SK-N-SH (cell line): Measurements from ENCODE around the gene LDAF1. TPM values are rescaled to one million over a fixed set of nuclear protein-coding genes. Genes with fewer than 3 reads are reported as not detected.

Source experiments
- CTCF ChIA-PET: fragments of 300-600, 350-600 bp; formaldehyde crosslinking; extraction: SDS; loops from one replicate; lab custom pipeline; 2021; lab: Yijun Ruan, JAX
- POLR2A ChIA-PET: fragments of 350-600 bp; sonication (Branson Sonifier 250); formaldehyde crosslinking; extraction: SDS; loops from one replicate; lab custom pipeline; 2020; ENCODE audit warnings: antibody characterized with exemption, inconsistent platforms; lab: Yijun Ruan, JAX
- DNase-seq: peaks from one replicate; pipeline ENCODE4 v3.0.0; 2012
- H2AFZ ChIP-seq: fragments of 200-600 bp; sonication (generic); 2 replicates; pipeline ENCODE4 v1.8.1; 2016; ENCODE audit warnings: antibody characterized with exemption, mild to moderate bottlenecking, low read depth
- H3F3A ChIP-seq: fragments of 200-600 bp; sonication (generic); replicated peaks from 2 replicates; pipeline ENCODE3; 2016; ENCODE audit warnings: antibody characterized with exemption, mild to moderate bottlenecking; ENCODE audit not compliant: insufficient read depth
- H3K27ac ChIP-seq, 2 experiments: fragments of 200-500 bp in 1 of 2; fragments of 200-600 bp in 1 of 2; sonication (Bioruptor generic) in 1 of 2; sonication (generic), shearing (Covaris generic) in 1 of 2; 2 replicates each; pipeline versions ENCODE4 v1.5.1 to v1.6.1; 2014 to 2016; ENCODE audit warnings: low read depth in 2 of 2, inconsistent platforms in 1 of 2, low read length in 1 of 2, mild to moderate bottlenecking in 1 of 2, mixed read lengths in 1 of 2
- H3K27me3 ChIP-seq: fragments of 200-600 bp; sonication (generic), shearing (Covaris generic); 2 replicates; pipeline ENCODE4 v1.6.1; 2016; ENCODE audit warnings: mixed run types; ENCODE audit not compliant: insufficient read depth
- H3K36me3 ChIP-seq, 2 experiments: fragments of 200-500 bp in 1 of 2; fragments of 200-600 bp in 1 of 2; sonication (Bioruptor generic) in 1 of 2; sonication (generic) in 1 of 2; replicated peaks in 1 of 2; 2 replicates each; pipeline versions ENCODE3 to v1.5.1; 2014 to 2016; ENCODE audit warnings: low read length in 1 of 2, mild to moderate bottlenecking in 1 of 2; ENCODE audit not compliant: insufficient read depth in 2 of 2, control insufficient read depth in 1 of 2
- H3K4me1 ChIP-seq, 2 experiments: fragments of 200-500 bp in 1 of 2; fragments of 200-600 bp in 1 of 2; sonication (Bioruptor generic) in 1 of 2; sonication (generic), shearing (Covaris generic) in 1 of 2; 2 replicates each; pipeline versions ENCODE4 v1.5.1 to v1.6.1; 2014 to 2016; ENCODE audit warnings: low read depth in 1 of 2, low read length in 1 of 2, mixed run types in 1 of 2; ENCODE audit not compliant: insufficient read depth in 2 of 2, control insufficient read depth in 1 of 2
- H3K4me2 ChIP-seq: fragments of 200-600 bp; sonication (generic), shearing (Covaris generic); 2 replicates; pipeline ENCODE4 v1.6.1; 2017; ENCODE audit warnings: mixed run types
- H3K4me3 ChIP-seq, 2 experiments: fragments of 200-500 bp in 1 of 2; fragments of 200-600 bp in 1 of 2; sonication (Bioruptor generic) in 1 of 2; sonication (generic), shearing (Covaris generic) in 1 of 2; 2 replicates each; pipeline versions ENCODE4 v1.5.1 to v1.8.1; 2014 to 2016; ENCODE audit warnings: low read depth in 2 of 2, inconsistent platforms in 1 of 2, low read length in 1 of 2, mild to moderate bottlenecking in 1 of 2, mixed read lengths in 1 of 2, moderate library complexity in 1 of 2
- H3K79me2 ChIP-seq: fragments of 200-600 bp; sonication (generic); 2 replicates; pipeline ENCODE4 v1.8.1; 2017; ENCODE audit warnings: mild to moderate bottlenecking; ENCODE audit not compliant: insufficient read depth
- H3K9ac ChIP-seq: fragments of 200-600 bp; sonication (generic); 2 replicates; pipeline ENCODE4 v1.6.1; 2017; ENCODE audit warnings: mixed run types
- H3K9me2 ChIP-seq: fragments of 200-600 bp; sonication (generic); 2 replicates; pipeline ENCODE4 v1.6.1; 2017; ENCODE audit warnings: mixed run types
- H3K9me3 ChIP-seq: fragments of 200-600 bp; sonication (generic); 2 replicates; pipeline ENCODE4 v1.6.1; 2017; ENCODE audit warnings: mixed run types, mild to moderate bottlenecking, moderate library complexity
- H4K20me1 ChIP-seq: fragments of 200-600 bp; sonication (generic); 2 replicates; pipeline ENCODE4 v1.6.1; 2017; ENCODE audit warnings: mild to moderate bottlenecking, mixed run types; ENCODE audit not compliant: insufficient read depth
- CHD2 ChIP-seq: fragments of 150-350 bp; IDR thresholded peaks from 2 replicates; pipeline ENCODE4 v1.6.1; 2018; ENCODE audit warnings: low read length; ENCODE audit not compliant: partially characterized antibody
- EP300 ChIP-seq, 2 experiments: IDR thresholded peaks; 2 replicates each; pipeline versions ENCODE4 v1.4.0 to v1.6.1; 2012; ENCODE audit warnings: borderline replicate concordance in 1 of 2, low read depth in 1 of 2, low read length in 1 of 2
- EZH2phosphoT487 ChIP-seq: fragments of 200-600 bp; sonication (generic); IDR thresholded peaks from 2 replicates; pipeline ENCODE4 v1.6.1; 2017; ENCODE audit warnings: low read depth, mixed run types, mild to moderate bottlenecking, antibody characterized with exemption, moderate library complexity, borderline replicate concordance
- FOSL2 ChIP-seq: IDR thresholded peaks from 2 replicates; pipeline ENCODE4 v1.4.0; 2012; ENCODE audit warnings: low read depth, mild to moderate bottlenecking, moderate library complexity, borderline replicate concordance
- FOXM1 ChIP-seq: IDR thresholded peaks from 2 replicates; pipeline ENCODE4 v1.4.0; 2012; ENCODE audit warnings: low read depth, mild to moderate bottlenecking
- GATA2 ChIP-seq: sonication (generic); formaldehyde crosslinking; IDR thresholded peaks from 2 replicates; pipeline ENCODE4 v1.5.0; 2020; ENCODE audit warnings: mild to moderate bottlenecking, missing genetic modification reagents
- IRF3 ChIP-seq: fragments of 150-350 bp; IDR thresholded peaks from 2 replicates; pipeline ENCODE4 v1.6.1; 2016; ENCODE audit warnings: mild to moderate bottlenecking, low read depth, low read length
- MAX ChIP-seq: IDR thresholded peaks from 2 replicates; pipeline ENCODE4 v1.4.0; 2012; ENCODE audit warnings: low read depth
- MEF2A ChIP-seq: IDR thresholded peaks from 2 replicates; pipeline ENCODE4 v1.4.0; 2012; ENCODE audit warnings: low read depth, borderline replicate concordance
- MXI1 ChIP-seq: IDR thresholded peaks from 2 replicates; pipeline ENCODE4 v1.6.1; 2012; ENCODE audit warnings: mild to moderate bottlenecking, low read depth, low read length, improper control_type of control experiment
- NFIC ChIP-seq: IDR thresholded peaks from 2 replicates; pipeline ENCODE4 v1.4.0; 2012; ENCODE audit warnings: borderline replicate concordance
- POLR2AphosphoS5 ChIP-seq: IDR thresholded peaks from 2 replicates; pipeline ENCODE4 v1.6.1; 2012; ENCODE audit warnings: low read depth, low read length
- RCOR1 ChIP-seq: fragments of 150-350 bp; IDR thresholded peaks from 2 replicates; pipeline ENCODE4 v1.6.1; 2017; ENCODE audit warnings: antibody characterized with exemption, low read length
- REST ChIP-seq: IDR thresholded peaks from 2 replicates; pipeline ENCODE4 v1.6.1; 2012; ENCODE audit warnings: mild to moderate bottlenecking, low read depth, low read length, moderate library complexity
- SMC3 ChIP-seq: IDR thresholded peaks from 2 replicates; pipeline ENCODE4 v1.6.1; 2012; ENCODE audit warnings: low read depth, low read length, improper control_type of control experiment
- TEAD4 ChIP-seq: IDR thresholded peaks from 2 replicates; pipeline ENCODE4 v1.4.0; 2012; ENCODE audit warnings: mild to moderate bottlenecking, borderline replicate concordance; ENCODE audit not compliant: insufficient read depth
- WGBS: methylation state at CpG from one replicate; pipeline ENCODE4 v1.1.6; 2017; ENCODE audit warnings: low lambda C conversion rate; 5-methylcytosine and 5-hydroxymethylcytosine counted together
- polyA plus RNA-seq, 3 experiments: library from polyadenylated mRNA; depleted of rRNA; stranded (reverse); fragments of >200 nt; gene quantifications; 2 replicates each; pipeline ENCODE4 v1.2.3, GENCODE V29; 2012
- TF ChIP-seq, protein P1 (sequence below): IDR thresholded peaks from 2 replicates; pipeline ENCODE4 v1.4.0; 2012; ENCODE audit warnings: low read depth, borderline replicate concordance

LDAF1 gene
- polyA plus RNA-seq, 1 of the 3 experiments (the other 2 are of a cell fraction), result 10.0 TPM

DNA sequence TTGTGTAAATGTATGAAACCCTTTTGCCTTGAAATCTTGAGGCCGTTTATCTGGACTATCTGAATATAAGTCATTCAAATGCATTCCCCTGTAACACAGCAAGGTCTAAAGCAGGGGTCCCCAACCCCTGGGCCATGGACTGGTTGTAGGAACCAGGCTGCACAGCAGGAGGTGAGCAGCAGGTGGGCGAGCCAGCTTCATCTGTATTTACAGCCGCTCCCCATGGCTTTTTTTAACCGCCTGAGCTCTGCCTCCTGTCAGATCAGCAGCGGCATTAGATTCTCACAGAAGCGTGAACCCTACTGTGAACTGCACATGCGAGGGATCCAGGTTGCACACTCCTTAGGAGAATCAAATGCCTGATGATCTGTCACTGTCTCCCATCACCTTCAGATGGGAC, 32.0 kb upstream of the LDAF1 start:
- 50% methylated on average over 7 of the region's 7 CpGs for WGBS

More for the DNA sequence above, 32.0 kb upstream of the LDAF1 start:
- no peak for DNase-seq
- Histone ChIP-seq H3F3A (no peaks in the 10 kb centered on the region), H3K27me3 (peaks cover 7% of the 10 kb centered on the region; the same call in 1 of the 2 replicates), H3K4me2 (no peak overlapping the region), H3K36me3 (no peaks in the 10 kb centered on the region), H4K20me1 (no peaks in the 10 kb centered on the region), H3K9me2 (no peaks in the 10 kb centered on the region), H3K27ac (no peak overlapping the region), H3K4me1 (no peaks in the 10 kb centered on the region), H3K9ac (no peak overlapping the region), H3K79me2 (no peaks in the 10 kb centered on the region), H2AFZ (no peak overlapping the region), H3K4me3 (no peak overlapping the region), H3K9me3 (no peaks in the 10 kb centered on the region)
- CTCF ChIA-PET, result interaction anchor here (0.9 kb wide), 1 partner anchor 30 kb away, joined by 3 read pairs; no protein-coding TSS in a partner anchor
- TF ChIP-seq CHD2 (no peak), NFIC (no peak), RCOR1 (no peak), IRF3 (no peak), TEAD4 (no peak), MAX (no peak), MXI1 (no peak), MEF2A (no peak), FOXM1 (no peak), EP300 (IDR thresholded peaks at IDR 0.05; ENCODE audit: borderline replicate concordance in 1 of 2, low read depth in 1 of 2, low read length in 1 of 2) (no peak), REST (no peak), POLR2AphosphoS5 (no peak), FOSL2 (no peak), EZH2phosphoT487 (no peak), GATA2 (no peak), SMC3 (no peak)
- TF ChIP-seq, protein P1, sequence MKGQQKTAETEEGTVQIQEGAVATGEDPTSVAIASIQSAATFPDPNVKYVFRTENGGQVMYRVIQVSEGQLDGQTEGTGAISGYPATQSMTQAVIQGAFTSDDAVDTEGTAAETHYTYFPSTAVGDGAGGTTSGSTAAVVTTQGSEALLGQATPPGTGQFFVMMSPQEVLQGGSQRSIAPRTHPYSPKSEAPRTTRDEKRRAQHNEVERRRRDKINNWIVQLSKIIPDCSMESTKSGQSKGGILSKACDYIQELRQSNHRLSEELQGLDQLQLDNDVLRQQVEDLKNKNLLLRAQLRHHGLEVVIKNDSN, result no peak
- POLR2A ChIA-PET, result no interaction called here
